ENCODE results near the gene SGO2.

DNA sequence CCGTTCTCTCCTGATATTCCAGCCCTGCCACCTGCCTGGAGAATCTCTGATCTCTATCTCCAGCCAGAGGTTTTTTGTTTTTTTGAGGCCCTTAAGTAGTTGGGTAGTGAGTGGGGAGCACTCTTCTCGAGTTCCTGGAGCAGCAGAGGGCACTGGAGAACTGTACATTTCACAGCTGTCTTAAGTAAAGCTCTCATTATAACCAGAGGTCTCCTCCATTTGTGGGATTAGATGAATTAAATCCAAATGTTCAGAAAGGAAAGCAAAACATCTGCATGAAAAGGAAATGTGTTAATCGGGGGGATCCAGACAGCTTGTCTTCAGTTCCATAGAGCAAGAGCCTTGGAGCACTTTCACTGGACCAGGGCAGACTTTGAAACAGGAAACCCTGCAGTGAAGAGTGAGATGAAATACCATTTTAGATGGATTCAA, 92.6 kb downstream of the SGO2 start:
- TF ChIP-seq POLR2A (IDR thresholded peaks at IDR 0.05; ENCODE audit: low read depth, low read length) = no peak
- TF ChIP-seq TAF1 (IDR thresholded peaks at IDR 0.05; ENCODE audit: borderline replicate concordance, low read depth, low read length) = no peak
- TF ChIP-seq POLR2AphosphoS5 (IDR thresholded peaks at IDR 0.05; ENCODE audit: low read depth, low read length) = no peak

Data from GM12892 (cell line).